ENCODE data around the gene GGACT. TPM values are rescaled to one million over a fixed set of nuclear protein-coding genes. Genes with fewer than 3 reads are reported as not detected.
"Not testable (repeated sequence)": the region's sequence is repeated elsewhere in the genome, so short reads cannot be mapped to it uniquely, and the experiment has no call there.

GGACT gene
- total and polyA plus RNA-seq, 4 donors: 3.3 to 10.1 (median 4.8) TPM

DNA sequence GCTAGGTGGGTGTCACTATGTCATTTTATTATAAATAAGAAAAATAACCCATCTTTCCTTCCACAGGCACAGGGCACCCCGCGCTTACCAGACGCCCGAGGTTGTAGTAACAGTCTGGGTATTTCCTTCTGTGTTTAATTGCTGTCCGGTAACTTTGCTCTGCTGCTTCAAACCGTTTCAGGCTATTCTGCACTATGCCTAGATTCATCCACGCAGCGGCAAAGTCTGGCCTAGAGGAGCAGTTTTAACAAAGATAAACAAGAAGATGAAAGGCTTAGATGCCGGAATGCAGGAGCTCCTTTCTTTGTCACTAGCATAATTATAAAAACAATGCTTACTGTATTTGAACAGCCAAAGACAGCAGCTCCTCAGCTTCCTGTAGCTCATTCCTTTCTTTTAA lies 36.9 kb upstream of the GGACT start:
- WGBS (ENCODE audit: insufficient coverage): no CpG with 5 or more reads among the region's 9 CpGs
- Histone ChIP-seq H3K4me3 (ENCODE audit: low read depth, low read length) (no peak overlapping the region), H3K9me3 (ENCODE audit: control insufficient read depth, insufficient read depth, low read length) (no peaks in the 10 kb centered on the region), H3K27ac (ENCODE audit: low read depth, low read length) (peak overlapping the region; percentile 67), H3K36me3 (ENCODE audit: control insufficient read depth, insufficient read depth, low read length) (peaks cover 32% of the 10 kb centered on the region), H3K27me3 (ENCODE audit: control insufficient read depth, insufficient read depth, low read length) (no peaks in the 10 kb centered on the region), H3K4me1 (ENCODE audit: control insufficient read depth, insufficient read depth, low read length) (peaks cover 1% of the 10 kb centered on the region)
- DNase-seq (ENCODE audit: low read depth in 4 of 6, low spot score in 6 of 6): no peak

DNA sequence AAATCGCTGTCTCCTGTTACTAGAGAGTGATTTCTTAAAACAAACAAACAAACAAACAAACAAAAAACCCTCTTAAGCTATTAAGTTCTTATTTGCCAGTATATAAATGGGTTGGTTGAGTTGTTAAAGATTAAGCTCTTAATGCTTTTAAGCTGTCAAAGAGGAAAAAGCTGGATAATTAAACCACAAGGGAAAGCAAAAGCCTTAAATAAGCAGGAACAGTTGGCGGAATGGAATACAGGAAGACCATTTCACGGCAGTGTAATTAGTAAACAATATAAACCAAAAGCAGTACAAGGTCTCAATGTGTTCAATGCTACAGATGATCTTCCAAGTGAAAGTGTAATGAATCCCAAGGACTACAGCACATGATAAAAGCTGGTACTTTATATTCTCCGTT lies 32.2 kb upstream of the GGACT start:
- WGBS (ENCODE audit: insufficient coverage): no CpG with 5 or more reads among the region's 4 CpGs
- no peak for DNase-seq (ENCODE audit: low read depth in 4 of 6, low spot score in 6 of 6)

DNA sequence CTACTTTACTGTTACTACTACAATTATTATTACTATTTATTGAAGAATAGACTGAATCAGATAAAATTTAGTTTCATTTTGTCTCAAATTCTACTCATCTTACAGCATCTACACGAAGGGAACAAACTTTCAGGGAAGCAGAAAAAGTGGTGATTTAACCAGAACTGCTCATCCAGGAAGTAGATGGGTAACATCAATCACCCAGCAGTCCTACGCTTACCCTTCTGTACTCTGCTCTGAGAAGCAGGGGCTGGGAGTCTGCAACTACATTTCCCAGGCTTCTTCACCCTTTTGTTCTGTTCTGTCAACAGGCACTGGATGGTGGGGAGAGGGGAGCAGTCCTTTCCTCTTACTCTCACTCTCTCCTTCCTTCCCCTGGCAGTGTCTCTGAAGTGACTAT lies 31.4 kb upstream of the GGACT start:
- 100% methylated on average over 1 of the region's 2 CpGs for WGBS (ENCODE audit: insufficient coverage)
- Histone ChIP-seq H3K9me3 (ENCODE audit: control insufficient read depth, insufficient read depth, low read length) (peaks cover 2% of the 10 kb centered on the region), H3K36me3 (ENCODE audit: control insufficient read depth, insufficient read depth, low read length) (peaks cover 10% of the 10 kb centered on the region), H3K4me3 (ENCODE audit: low read depth, low read length) (no peak overlapping the region), H3K4me1 (ENCODE audit: control insufficient read depth, insufficient read depth, low read length) (no peaks in the 10 kb centered on the region), H3K27me3 (ENCODE audit: control insufficient read depth, insufficient read depth, low read length) (no peaks in the 10 kb centered on the region), H3K27ac (ENCODE audit: low read depth, low read length) (no peak overlapping the region)
- DNase-seq (ENCODE audit: low read depth in 4 of 6, low spot score in 6 of 6): no peak

More for the DNA sequence above, 32.2 kb upstream of the GGACT start:
- peaks cover 2% of the 10 kb centered on the region for H3K9me3 ChIP-seq (ENCODE audit: control insufficient read depth, insufficient read depth, low read length)
- no peak overlapping the region for H3K4me3 ChIP-seq (ENCODE audit: low read depth, low read length)
- no peak overlapping the region for H3K27ac ChIP-seq (ENCODE audit: low read depth, low read length)
- no peaks in the 10 kb centered on the region for H3K27me3 ChIP-seq (ENCODE audit: control insufficient read depth, insufficient read depth, low read length)
- no peaks in the 10 kb centered on the region for H3K4me1 ChIP-seq (ENCODE audit: control insufficient read depth, insufficient read depth, low read length)
- H3K36me3 ChIP-seq (ENCODE audit: control insufficient read depth, insufficient read depth, low read length): peaks cover 10% of the 10 kb centered on the region

DNA sequence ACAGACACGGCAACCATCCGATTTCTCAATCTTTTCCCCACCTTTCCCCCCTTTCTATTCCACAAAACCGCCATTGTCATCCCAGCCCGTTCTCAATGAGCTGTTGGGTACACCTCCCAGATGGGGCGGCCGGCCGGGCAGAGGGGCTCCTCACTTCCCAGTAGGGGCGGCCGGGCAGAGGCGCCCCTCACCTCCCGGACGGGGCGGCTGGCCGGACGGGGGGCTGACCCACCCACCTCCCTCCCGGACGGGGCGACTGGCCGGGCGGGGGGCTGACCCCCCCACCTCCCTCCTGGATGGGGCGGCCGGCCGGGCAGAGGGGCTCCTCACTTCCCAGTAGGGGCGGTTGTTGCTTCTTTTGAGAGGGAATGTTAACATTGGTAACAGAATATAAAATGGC lies 30.3 kb upstream of the GGACT start:
- not testable (repeated sequence) for H3K27me3 ChIP-seq (ENCODE audit: control insufficient read depth, insufficient read depth, low read length); H3K27ac ChIP-seq (ENCODE audit: low read depth, low read length); H3K4me3 ChIP-seq (ENCODE audit: low read depth, low read length); H3K9me3 ChIP-seq (ENCODE audit: control insufficient read depth, insufficient read depth, low read length); H3K4me1 ChIP-seq (ENCODE audit: control insufficient read depth, insufficient read depth, low read length); H3K36me3 ChIP-seq (ENCODE audit: control insufficient read depth, insufficient read depth, low read length); DNase-seq (ENCODE audit: low read depth in 4 of 6, low spot score in 6 of 6)
- WGBS (ENCODE audit: insufficient coverage): no CpG with 5 or more reads among the region's 24 CpGs

DNA sequence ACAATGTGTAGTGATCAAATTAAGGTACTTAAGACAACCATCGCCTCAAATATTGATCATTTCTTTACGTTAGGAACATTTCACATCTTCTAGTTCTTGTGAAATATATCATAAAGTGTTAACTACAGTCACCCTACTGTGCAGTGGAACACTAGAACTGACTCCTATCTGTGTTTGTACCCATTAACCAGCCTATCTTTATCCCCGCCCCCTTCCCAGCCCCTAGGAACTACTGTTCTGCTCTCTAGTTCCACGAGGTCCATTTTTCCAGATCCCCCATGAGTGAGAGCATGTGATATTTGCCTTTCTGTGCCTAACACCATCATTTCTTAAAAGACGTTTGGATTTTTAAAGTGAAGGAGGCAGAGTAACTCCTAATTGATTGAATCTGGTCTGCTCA lies 24.4 kb upstream of the GGACT start:
- DNase-seq (ENCODE audit: low read depth in 4 of 6, low spot score in 6 of 6): no peak
- H3K4me3 ChIP-seq (ENCODE audit: low read depth, low read length): no peak overlapping the region
- H3K27me3 ChIP-seq (ENCODE audit: control insufficient read depth, insufficient read depth, low read length): no peaks in the 10 kb centered on the region
- H3K4me1 ChIP-seq (ENCODE audit: control insufficient read depth, insufficient read depth, low read length): peaks cover 8% of the 10 kb centered on the region
- no peaks in the 10 kb centered on the region for H3K9me3 ChIP-seq (ENCODE audit: control insufficient read depth, insufficient read depth, low read length)
- no peak overlapping the region for H3K27ac ChIP-seq (ENCODE audit: low read depth, low read length)
- WGBS (ENCODE audit: insufficient coverage): no CpG with 5 or more reads among the region's 5 CpGs
- peaks cover 8% of the 10 kb centered on the region for H3K36me3 ChIP-seq (ENCODE audit: control insufficient read depth, insufficient read depth, low read length)

DNA sequence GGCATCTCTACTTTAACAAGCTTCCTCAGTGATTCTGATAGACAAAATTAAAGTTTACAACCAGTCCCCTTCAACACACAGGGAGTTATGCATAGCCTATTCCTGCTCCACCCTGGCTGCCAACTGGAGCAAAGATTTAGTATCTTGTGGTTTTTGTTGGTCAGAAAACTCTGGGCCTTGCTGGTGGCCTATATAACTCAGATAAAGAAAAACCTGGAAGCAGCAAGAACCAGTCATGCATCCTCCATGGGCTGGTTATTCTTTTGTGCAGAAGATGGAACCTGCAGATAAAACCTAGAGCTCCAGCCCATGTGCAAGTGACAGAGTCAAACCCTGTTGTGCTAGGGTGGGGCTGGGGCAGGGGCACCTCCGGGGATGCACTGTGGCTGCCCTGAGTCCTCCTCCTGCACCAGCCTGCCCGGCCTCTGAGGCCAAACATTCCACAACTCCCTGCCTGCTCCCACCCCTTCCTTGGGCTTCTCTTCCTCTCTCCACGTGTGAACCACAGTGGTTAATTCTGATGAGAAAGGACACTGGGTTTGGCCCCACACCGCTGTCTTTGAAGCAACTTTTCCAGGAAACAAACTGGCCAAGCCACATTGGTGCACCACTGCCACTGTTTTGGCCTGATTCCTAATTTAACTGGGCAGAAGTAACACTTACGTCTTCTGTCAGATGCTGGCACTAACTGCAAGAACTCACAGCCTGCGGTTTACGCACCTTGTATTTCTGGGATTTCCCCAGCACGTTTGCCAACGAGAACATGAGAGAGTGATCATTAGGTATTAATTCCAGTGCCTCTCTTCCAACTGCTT lies 23.3 kb upstream of the GGACT start:
- Histone ChIP-seq H3K36me3 (ENCODE audit: control insufficient read depth, insufficient read depth, low read length) (peaks cover 11% of the 10 kb centered on the region), H3K27ac (ENCODE audit: low read depth, low read length) (no peak overlapping the region), H3K4me3 (ENCODE audit: low read depth, low read length) (no peak overlapping the region), H3K9me3 (ENCODE audit: control insufficient read depth, insufficient read depth, low read length) (no peaks in the 10 kb centered on the region), H3K27me3 (ENCODE audit: control insufficient read depth, insufficient read depth, low read length) (no peaks in the 10 kb centered on the region), H3K4me1 (ENCODE audit: control insufficient read depth, insufficient read depth, low read length) (peaks cover 8% of the 10 kb centered on the region)
- DNase-seq (ENCODE audit: low read depth in 4 of 6, low spot score in 6 of 6): peak in 2 of 6 donors; percentile 42 to 62
- 33% methylated on average over 2 of the region's 9 CpGs for WGBS (ENCODE audit: insufficient coverage)

DNA sequence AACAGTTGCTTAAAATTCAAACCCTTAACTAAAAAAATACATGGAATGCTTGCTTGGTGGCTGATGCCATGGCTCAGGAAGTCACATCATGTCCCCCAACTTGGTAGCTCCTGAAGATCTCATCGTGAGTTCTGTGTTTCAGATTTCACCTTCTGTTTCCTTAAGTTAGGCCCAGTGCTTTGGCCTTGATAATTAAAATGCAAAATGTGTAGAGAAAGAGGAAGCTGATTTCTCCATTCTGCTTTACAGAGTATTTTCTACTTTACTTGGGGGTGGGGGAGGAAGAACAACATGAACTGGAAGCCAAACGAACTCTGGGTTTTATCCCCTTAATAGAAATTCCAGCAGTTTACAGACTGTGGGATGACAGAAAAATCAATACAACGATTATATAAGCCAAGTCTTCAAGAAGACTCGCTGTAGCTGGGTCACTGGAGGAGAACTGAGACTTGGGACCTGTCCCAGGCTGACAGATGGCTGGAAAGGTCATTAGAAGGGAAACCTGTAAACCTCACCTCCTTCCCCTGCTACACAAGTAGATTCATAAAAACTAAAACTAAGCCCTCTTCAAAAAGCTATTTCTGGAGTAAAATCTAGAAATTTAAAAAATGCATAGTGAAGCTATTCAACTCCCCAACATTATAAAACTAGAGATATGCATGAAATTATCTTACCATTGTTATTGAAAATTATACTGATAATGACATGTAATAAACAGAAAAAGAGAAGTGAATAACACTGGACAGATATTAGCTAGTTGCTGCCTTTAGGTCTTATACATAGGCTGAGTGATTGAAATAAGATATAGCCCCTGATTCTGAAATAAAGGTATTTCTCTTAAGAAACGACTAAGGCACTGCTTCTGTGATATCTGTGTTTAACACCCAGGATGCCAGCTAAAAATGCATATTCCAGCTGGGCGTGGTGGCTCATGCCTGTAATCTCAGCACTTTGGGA lies 22.1 kb upstream of the GGACT start:
- 90% methylated on average over 4 of the region's 6 CpGs for WGBS (ENCODE audit: insufficient coverage)
- Histone ChIP-seq H3K4me1 (ENCODE audit: control insufficient read depth, insufficient read depth, low read length) (peaks cover 8% of the 10 kb centered on the region), H3K4me3 (ENCODE audit: low read depth, low read length) (no peak overlapping the region), H3K9me3 (ENCODE audit: control insufficient read depth, insufficient read depth, low read length) (no peaks in the 10 kb centered on the region), H3K36me3 (ENCODE audit: control insufficient read depth, insufficient read depth, low read length) (peaks cover 15% of the 10 kb centered on the region), H3K27ac (ENCODE audit: low read depth, low read length) (no peak overlapping the region), H3K27me3 (ENCODE audit: control insufficient read depth, insufficient read depth, low read length) (no peaks in the 10 kb centered on the region)
- DNase-seq (ENCODE audit: low read depth in 4 of 6, low spot score in 6 of 6): no peak

DNA sequence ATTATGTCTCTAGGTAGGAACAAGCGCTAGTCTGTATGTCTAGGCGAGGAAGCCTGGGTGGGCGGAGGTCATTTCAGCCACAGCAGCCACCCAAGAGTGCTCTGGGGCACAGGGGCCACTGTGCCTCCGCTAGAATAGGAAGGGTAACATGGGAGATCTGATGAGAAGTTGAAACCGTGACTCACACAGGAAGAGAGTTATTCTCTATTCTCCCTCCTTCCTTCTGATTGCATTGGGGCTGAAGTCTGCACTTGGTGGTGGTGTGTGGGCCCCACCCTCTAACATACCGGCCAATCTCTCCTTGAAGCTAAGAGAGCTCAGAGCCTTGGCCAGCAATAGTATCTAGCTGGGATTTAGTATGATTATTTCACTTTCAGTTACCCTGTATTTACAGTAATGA lies 20.3 kb upstream of the GGACT start:
- peaks cover 8% of the 10 kb centered on the region for H3K4me1 ChIP-seq (ENCODE audit: control insufficient read depth, insufficient read depth, low read length)
- no peak overlapping the region for H3K27ac ChIP-seq (ENCODE audit: low read depth, low read length)
- H3K36me3 ChIP-seq (ENCODE audit: control insufficient read depth, insufficient read depth, low read length): peaks cover 15% of the 10 kb centered on the region
- no peaks in the 10 kb centered on the region for H3K27me3 ChIP-seq (ENCODE audit: control insufficient read depth, insufficient read depth, low read length)
- 84% methylated on average over 3 of the region's 6 CpGs for WGBS (ENCODE audit: insufficient coverage)
- no peak overlapping the region for H3K4me3 ChIP-seq (ENCODE audit: low read depth, low read length)
- H3K9me3 ChIP-seq (ENCODE audit: control insufficient read depth, insufficient read depth, low read length): no peaks in the 10 kb centered on the region
- DNase-seq (ENCODE audit: low read depth in 4 of 6, low spot score in 6 of 6): no peak

DNA sequence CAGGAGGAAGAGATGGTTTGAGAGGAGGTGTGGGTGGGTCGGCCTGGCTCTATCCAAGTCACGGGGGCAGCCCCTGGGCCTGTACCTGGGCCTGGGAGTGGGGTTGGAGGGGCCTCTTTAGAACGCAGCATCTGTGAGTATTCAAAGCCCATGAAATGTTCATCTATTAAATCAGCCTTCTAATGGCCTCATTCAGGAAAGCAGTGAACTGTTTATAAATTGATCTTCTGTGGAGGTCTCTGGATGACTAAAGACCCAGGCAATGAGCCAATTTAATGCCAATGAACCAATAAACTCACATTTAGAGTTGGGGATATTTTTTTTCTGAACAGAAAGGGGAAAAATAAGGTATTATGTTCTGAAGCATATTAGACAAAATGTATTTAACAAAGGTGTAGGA lies 19.9 kb upstream of the GGACT start:
- WGBS (ENCODE audit: insufficient coverage): 57% methylated on average over 1 of the region's 3 CpGs
- Histone ChIP-seq H3K9me3 (ENCODE audit: control insufficient read depth, insufficient read depth, low read length) (no peaks in the 10 kb centered on the region), H3K4me3 (ENCODE audit: low read depth, low read length) (no peak overlapping the region), H3K27ac (ENCODE audit: low read depth, low read length) (no peak overlapping the region), H3K4me1 (ENCODE audit: control insufficient read depth, insufficient read depth, low read length) (peaks cover 8% of the 10 kb centered on the region), H3K36me3 (ENCODE audit: control insufficient read depth, insufficient read depth, low read length) (peaks cover 15% of the 10 kb centered on the region), H3K27me3 (ENCODE audit: control insufficient read depth, insufficient read depth, low read length) (no peaks in the 10 kb centered on the region)
- DNase-seq (ENCODE audit: low read depth in 4 of 6, low spot score in 6 of 6): peak in 1 of 6 donors; percentile 68
